HG03432 (cell line): Measurements from ENCODE around the gene SLC39A11.

Source experiments
- ATAC-seq: cut with Tn5 transposase; IDR thresholded peaks from one replicate; pipeline ENCODE4 v1.9.1; 2021; ENCODE audit warnings: mild to moderate bottlenecking, moderate library complexity; ENCODE audit not compliant: unreplicated experiment

Gene SLC39A11

DNA sequence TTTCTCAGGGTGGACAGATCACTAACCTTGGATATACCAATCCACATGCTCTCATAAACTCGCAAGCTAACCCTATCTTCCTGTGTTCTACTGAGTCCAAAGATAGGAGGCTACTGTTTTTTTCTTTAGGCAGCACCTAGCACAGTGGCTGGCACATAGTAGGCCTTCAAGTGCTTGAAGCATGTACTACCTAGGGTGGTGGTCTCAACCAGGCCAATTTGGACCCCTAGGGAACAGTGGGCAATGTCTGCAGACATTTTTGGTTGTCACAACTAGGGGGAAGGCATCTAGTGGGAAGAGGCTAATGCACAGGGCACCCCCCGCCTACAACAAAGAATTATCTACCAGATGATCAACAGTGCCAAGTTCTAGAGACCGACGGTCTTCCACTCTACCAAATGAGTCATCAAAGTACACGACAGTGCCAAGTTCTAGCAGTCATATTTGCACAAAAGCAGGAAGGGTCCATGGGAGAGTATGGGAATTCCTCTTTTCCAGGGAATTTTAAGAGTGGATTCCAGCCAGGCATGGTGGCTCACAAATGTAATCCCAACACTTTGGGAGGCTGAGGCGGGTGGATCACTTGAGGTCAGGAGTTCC is 390.3 kb downstream of the SLC39A11 start:
- ATAC-seq, result no peak

DNA sequence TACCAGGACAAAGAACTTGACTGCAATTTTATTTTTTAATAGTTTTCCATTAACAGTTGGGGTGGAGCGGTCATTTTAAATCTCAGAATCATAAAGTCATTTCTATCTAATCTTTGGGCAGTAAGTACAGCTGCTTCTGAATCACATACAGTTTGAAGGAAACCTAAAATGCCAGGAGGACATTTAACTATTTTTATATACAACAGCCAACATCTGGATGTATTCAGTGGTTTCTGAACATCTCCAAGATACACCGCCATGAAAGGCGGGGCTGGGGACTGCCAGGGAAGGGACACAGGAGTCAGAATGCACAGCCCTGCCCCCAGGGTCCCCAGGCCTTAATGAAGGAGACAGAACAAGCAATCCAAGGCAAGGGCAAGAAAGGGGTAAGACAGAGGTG is 392.3 kb downstream of the SLC39A11 start:
- ATAC-seq, result no peak

DNA sequence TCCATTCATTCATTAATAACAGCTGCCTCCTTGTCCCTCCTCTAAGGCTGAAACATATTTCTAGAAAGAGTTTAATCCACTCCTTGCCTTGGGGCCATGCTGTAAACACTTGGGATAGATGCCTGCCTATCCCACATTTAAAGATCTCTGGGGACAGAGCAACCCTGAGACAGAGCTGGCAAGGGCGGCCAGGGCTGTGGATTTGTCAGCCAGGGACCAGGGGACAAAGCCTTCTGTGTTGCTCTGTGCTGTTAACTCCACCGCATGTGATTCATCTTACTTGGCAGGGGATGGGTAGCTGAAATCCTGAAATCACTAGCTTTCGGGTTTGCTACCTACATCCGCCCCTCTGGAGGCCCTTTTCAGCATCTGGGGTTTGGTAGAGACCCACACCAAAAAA is 392.9 kb downstream of the SLC39A11 start:
- no peak for ATAC-seq

DNA sequence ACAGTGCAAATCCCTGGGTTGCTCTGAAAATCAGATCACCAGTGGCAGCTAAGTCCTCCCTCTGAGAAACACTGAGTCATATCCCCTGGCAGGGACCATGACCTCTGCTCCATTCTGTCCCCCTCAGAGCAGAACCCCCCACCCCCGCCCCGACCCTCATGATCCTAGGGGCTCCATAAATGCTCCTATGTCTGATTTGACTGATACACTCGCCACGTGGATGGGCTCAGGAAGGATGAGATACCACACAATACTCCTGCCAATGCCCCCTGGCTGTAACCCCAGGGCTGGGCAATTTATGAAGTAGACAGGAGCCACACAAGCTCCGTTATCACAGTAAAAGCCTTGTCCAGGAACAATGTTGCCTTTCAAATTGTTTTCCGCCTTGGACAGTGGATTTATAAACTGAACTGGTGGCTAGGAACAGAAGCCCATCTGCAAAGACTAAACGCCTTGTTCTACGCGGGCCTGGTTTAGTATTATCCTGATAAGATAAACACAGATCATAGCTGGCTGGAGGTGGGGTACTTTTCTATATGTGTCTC is 394.8 kb downstream of the SLC39A11 start:
- ATAC-seq, result no peak

DNA sequence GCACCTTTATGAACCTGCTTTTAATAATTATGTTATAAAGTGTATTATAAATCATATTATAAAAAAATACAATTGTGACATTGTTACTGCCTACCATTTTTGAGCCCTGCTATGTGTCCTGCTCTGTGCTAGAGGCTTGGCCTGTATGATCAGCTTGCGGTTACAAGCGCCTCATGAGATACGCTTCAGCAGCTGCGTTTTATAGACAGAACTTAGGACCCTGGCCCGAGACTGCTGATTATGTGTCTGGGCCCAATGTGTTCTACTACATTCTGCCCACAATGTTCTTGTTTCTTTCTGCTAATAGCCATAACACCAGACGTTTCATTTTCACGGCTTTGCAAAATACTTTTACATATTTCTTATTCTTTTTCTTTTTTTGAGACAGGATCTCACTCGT is 395.8 kb downstream of the SLC39A11 start:
- ATAC-seq, result no peak

DNA sequence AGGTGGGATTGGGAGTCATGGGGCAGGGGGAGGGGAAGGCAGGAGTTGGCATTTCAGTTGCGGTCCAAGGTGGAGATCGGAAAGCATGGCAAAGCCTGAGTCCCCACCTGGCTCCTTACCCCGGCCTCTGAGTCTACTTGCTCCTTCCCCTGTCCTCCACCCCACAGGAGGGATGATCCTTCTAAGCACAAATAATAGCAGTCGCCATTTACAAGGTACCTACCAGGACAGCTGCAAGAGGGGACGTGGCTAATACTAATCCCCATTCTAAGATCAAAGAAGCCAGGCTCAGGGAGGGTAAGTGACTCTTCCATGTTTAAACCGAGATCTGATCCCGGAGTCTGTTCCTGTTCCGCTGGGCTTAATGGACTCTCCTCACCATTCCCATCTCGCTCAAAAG is 396.3 kb downstream of the SLC39A11 start:
- no peak for ATAC-seq

DNA sequence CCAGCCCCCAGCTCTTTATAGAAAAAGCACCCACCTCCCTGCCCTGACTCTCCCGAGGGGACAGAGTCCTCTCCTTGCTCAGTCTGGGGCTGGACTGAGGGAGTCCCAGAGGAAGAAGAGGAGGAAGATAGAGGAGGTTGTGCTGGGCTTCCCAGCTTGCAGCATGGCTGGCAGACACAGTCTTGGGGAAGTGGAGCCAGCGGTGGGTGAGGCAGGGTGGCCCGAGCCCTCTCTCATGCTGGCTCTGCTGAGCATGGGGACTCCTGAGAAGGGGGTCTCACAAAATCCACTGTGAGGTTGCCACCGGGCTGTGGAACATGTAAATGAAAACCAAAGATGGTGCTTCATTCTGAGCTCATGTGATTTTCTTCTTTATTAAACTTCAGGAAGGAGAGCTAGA is 398.5 kb downstream of the SLC39A11 start:
- no peak for ATAC-seq

DNA sequence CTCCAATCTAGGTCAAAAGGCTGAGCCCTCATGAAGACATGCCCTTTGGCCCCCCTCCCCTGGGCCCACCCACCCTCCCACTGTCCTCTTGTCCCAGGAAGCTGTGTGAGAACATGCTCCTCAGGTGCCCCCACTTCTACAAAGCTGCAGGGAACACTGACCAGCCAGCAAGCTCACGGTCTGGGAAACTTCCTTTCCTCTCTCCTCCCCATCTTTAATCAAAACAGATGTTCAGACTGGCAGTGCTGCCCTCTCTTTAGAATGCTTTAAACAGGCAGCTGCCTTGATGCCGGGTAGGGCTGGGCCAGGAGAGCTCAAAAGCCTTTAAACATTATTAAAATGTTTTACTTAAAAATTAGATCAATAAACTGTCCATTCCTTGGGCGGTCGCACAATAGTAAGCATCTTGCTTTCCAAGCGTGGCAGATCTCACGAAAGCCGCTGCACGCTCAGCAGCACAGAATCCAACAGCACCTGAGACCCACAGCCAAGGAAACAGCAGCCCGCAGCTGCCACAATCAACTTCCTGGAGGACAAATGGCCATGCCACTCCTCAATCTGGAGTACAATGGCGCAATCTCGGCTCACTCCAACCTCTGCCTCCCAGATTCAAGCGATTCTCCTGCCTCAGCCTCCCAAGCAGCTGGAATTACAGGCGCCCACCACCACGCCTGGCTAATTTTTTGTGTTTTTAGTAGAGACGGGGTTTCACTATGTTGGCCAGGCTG is 399.2 kb downstream of the SLC39A11 start:
- no peak for ATAC-seq

DNA sequence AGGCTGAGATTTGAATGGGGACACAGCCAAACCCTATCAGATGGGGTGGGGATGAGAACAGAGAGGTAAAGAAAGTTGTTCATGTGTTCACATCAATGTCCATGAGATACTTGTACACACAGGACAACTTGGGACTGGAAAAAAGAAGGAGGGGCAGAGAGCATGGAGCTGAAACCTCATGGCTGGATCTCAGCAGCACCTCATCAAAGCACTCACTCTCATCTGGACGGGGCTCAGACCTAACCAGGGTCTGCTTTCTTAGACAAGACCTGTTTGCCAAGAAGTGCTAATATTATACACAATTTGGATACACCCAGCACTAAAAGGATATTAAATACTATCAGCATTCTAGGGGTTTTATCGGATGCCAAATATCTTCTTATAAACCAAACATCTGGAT is 399.8 kb downstream of the SLC39A11 start:
- no peak for ATAC-seq

DNA sequence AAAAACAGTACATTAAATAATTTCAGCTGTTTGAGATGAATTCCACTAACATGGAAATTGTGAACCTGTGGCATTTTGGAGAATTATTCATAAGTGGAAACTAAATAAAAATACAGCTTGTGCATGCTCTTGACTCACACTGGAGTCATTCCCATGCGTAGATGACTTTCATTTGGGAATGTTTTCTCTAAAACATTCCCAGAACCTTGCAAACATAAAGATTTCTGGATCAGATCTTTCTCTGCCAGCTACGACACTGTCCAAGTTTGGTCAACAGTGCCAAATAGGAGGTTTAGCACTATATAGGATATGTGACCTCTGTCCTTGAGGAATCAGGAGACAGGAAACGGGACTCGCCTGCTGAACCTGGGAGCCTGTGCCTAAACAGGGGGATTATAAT is 400.9 kb downstream of the SLC39A11 start:
- no peak for ATAC-seq

DNA sequence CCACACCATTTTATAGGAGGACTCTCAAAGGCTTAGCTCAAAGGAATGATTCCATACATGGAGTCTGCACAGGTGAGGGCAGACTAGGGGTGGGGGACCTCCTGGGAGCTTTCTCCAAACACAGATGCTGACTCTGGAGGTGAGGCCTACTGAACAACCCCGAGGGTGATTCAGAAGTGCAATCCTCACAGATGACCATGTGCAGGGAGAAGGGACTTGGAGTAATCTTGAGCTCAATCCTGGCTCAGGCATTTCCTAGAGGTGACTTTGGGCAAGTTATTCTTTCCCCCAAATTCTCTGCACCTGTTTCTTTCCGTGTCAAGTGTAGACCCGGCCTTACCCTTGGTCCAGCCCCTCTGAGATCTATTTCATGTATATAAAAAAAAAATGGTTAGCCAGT is 401.5 kb downstream of the SLC39A11 start:
- no peak for ATAC-seq

DNA sequence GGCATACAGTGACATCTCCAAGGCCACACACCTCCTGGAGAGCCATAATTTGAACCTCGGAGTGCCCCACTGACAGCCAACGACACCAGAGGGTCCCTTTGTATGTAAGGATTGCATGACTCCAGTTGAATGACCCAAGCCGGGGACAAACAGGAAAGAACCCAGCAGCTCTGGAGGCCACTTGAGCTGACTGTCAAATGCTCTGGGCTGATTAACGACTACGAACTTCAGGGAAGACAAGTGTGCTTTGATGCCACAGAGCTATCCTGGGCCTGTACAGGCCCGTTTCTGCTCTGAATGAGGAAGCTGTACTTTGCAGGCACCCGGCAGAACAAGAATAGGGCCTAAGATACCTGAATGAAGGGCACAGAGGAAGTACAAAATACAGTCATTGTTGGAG is 404.6 kb downstream of the SLC39A11 start:
- no peak for ATAC-seq

DNA sequence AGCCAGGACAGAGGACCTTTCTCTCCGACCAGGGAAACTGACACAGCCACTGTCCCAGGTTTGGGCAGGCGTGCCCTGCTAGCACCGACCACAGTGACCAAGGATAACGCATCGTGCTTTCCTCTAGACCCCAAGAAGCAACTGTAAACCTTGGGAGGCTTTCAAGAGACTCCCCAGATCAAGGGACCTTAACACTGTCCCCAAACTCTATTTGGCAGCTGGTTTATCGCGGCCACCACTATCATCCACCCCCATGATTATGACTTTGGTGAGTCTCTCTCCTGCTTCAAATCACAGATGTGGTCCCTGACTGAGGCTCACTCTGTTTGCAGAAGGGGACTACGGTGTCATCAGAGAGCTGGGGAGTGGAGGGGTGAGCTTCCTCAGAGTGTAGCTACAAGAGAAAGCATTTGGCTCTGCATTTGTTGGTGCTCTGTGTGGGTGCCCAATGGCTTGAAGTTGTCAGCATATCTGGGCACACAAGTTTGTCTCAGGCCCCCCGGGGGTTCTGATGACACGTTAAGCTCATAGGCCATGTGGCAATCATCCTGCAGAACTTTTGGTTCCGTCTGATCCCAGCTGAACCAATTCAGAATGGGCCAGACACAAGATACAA is 408.0 kb downstream of the SLC39A11 start:
- ATAC-seq, result no peak

DNA sequence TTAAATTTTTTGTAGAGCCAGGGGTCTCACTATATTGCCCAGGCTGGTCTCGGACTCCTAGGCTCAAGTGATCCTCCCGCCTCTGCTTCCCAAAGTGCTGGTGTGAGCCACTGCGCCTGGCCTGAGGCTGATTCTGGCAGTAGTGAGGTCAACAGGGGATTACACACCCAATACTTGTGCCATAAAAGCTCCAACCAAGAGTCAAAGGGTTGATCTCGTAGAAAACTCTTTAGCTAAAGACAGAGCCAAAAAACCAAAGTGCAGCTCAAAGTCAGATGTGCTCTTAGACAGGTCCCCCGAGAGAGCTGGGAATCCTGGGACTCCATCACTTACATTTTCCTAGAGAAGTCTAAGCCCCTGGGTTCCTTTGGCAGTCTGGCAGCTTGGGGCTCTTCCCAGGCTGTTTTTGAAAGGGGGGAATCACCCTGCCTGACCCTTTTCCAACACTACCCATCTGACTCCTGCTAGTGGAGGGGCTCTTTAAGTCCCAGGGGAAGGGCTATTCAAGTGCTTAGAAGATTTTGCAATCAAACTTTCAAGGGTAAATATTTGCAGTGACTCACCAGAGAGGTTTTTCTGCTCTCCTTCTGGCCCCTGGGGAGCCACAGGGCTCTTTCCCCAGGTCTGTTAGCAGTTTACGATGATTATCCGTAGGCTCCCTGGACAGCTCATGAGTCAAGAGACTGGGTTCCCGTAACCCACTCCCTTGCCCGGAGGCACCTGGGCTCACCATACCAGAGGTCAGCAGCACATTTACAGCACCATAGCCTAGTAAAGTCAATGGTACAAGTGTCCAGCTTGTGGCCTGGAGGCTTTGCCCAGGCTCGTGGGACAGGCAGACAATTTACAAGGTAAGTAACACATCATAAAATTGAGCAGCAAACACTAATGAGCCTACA is 408.7 kb downstream of the SLC39A11 start:
- ATAC-seq, result peak; percentile 41

DNA sequence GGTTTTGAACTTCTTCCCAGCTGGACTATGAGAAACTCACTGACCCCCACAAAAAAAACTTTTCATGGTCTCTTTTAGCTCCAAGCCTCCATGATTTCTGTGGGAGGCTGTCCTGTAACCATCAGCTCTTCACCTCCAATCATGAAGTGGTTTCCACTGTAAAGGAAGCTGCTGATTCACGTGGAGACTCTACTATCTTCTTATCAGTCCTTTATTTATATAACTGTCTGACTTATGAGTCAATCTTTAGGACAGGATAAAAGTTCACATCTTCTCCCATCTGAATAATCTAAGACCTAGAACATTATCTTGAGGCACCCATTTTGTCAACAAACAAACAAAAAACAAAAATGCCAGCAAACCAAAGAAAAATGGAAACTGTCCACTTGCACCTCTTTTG is 409.9 kb downstream of the SLC39A11 start:
- no peak for ATAC-seq

DNA sequence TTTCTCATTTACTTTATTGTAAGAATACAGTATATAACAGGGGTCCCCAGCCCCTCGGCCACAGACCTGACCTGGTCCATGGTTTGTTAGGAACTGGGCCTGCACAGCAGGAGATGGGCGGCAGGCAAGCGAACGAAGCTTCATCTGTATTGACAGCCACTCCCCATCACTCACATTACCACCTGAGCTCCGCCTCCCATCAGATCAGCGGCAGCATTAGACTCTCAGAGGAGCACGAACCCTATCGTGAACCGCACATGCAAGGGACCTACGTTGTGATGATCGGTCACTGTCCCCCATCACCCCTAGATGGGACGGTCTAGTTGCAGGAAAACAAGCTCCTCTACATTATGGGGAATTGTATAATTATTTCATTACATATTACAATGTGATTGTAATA is 410.6 kb downstream of the SLC39A11 start:
- ATAC-seq, result no peak

DNA sequence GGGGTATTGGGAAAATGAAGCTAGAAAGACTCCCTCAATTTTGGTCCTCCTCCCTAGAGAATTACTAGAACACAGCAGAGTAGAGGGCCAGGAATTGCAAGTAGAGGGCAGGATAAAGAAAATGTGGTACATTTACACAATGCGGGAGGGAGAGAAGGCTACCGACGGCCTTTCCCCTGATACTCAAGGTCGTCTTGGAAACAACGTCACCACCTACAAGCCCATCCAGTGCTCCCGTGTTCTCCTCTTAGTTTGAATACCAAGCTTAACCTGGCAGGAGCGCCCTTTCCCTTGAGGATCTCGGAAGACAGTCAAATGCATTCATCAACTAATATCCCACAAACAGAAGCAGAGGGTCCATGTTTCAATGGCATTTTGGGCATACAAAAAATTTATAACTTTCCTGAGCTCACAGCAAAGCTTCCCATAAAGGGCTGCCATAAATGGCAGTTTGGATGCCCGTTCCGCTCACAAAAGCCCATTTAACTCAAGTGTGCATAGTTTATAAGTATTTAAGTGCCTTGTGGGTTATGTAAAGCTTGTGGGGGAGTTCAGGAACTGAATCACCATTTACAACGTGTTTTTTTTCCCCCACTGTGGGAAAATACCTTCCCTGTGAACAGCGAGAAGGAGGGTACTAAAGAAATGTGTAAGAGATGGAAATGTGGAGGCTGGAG is 414.6 kb downstream of the SLC39A11 start:
- ATAC-seq, result no peak

DNA sequence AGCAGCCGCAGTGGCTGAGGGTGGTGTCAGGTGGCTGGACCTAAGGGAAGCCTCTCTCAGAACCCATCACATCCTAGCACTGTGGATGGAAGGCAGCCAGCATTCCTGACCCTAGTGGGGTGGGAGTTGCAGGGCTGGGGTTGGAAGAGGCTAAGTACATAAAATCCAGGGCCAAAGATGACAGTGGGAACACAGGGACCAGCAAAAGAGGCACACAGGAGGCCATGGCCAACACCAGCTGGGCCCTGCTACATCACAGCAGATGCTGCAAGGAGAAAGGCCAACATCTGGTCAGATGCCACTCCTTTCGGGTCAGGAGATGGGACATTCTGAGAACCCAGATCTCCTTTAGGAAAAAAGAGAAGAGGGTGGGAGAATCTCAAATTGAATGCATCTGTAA is 415.4 kb downstream of the SLC39A11 start:
- ATAC-seq, result no peak

DNA sequence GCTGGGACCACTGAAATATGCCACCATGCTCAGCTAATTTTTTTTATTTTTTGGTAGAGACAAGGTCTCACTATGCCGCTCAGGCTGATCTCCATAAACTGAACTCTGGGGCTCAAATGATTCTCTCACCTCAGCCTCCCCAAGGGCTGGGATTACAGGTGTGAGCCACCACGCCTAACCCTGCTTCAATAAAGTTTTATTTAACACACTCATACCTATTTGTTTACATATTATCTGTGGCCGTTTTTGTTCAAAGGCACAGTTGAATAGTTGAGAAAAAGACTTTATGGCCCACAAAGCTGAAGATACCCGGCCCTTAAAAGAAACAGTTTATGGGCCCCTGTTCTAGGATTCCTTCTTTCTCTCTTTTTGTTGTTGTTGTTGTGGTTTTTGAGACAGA is 419.8 kb downstream of the SLC39A11 start:
- ATAC-seq, result no peak

DNA sequence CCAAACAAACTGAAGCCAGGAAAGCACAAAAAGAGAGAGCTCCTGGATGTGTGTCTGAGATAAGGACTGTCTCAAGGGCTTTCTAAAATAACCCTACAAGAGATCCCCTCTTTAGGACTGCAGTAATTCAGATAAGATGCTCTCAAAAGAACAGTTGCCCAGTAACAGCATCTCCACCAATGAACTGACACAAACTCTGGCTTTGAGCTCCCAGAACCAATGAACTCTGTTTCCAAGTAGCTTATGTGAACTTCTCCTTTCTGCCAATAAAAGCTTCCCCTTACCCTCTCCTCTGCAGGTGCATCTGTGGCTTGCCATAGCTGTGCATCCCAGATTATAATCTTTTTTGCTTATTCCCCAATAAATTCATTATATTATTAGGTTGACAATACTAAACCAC is 421.5 kb downstream of the SLC39A11 start:
- no peak for ATAC-seq
